HL-60/S4 treated with phorbol 12-myristate 13-acetate at 8.2 ng/mL for 4 days and 3 days (cell line): Measurements from ENCODE around the gene SCN4A.
"Not testable (repeated sequence)": the region's sequence is repeated elsewhere in the genome, so short reads cannot be mapped to it uniquely, and the experiment has no call there.

ENCODE experiments used
- in situ Hi-C: fragments of 300-500 bp; cut with MboI; formaldehyde crosslinking; loops from 2 replicates; pipeline ENCODE4 v1.15.0; 2022; ENCODE audit warnings: low sequenced_read_pairs

SCN4A gene

DNA sequence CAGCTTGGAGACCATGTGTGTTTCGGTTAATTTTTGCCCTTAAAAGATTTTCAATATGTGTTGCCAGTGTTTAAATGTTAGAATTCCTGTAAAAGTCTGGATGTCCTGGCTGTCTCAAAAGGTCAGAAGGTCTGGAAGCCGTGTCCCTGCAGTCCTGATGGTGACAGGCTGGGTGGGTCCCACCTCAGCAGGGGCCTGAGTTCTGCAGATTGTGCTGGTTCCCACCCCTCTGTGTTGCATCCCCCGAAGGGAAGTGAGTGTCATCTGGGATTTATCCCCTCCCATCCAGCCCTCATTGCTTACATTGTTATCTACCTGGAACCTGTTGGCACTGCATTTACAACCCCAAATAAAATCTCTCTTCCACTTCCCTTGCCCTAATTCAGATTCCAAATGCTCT, 78.7 kb downstream of the SCN4A start:
- in situ Hi-C loops: not testable (repeated sequence)

DNA sequence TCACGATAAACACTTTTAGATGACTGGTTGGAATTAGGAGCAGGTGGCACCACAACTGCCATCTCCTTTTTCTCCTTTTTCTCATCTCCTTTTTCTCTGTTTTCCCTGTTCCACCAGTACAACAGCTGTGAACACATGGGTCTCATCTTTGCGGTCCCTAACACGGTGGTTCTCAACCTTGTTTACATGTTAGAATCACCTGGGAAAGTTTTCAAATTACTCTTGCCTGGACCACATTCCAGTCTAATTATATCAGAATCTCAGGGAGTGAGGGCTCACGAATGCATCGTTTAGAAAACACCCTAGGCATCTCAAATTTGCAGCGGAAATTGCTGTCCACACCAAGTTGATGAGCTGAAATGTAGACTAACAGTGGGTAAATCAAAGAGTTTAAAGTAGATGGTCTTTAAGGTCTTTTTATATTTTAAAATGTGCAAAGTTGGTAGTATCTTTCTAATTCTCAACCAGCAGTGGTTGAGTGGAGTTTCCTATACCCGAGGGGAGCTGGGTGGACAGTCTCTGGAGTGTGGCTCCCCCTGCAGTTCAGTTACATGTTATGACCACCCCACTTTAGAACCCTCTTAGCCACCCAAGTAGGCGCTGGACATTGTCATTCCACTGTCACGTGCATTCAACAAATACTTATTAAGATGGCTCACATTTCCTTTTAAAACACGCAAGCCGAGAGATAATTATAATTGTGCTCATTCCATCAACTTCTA, 80.2 kb downstream of the SCN4A start:
- in situ Hi-C loops: not testable (repeated sequence)

DNA sequence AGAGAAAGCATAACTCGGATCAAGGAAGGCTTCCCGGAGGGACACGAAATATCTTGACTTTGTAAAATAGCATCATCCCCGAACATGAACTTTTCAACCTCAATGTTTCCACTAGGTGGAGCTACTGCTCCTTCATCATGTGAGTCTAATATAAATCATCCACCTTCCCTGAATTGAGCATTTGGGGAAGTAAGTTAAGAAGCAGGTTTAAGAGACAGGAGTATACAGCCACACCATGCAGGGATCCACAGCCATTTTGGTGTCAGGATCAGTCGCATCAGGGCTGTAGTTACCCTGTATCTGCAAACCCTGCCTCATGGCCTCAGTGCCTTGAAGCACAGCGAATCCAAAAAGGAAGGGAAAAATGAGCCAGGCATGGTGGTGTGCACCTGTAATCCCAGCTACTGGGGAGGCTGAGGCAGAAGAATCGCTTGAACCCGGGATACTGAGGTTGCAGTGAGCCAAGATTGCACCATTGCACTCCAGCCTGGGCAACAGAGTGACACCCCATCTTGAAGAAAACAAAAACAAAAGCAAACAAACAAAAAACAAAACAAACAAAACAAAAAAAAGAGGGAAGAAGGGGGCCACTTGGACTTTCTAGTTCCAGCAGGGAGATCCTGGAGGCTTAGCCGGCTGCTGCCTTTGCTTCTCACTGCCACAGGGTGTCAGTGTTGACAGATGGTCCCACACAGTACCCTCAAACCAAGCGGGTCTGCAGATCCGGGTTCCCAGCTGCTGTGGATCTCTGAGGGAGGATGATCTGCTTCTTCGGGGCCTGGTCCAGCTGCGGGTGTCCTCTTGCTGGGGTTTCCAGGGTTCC, 83.5 kb downstream of the SCN4A start:
- in situ Hi-C loops: not testable (repeated sequence)
